Measurements from ENCODE around the gene BBOX1.
"Not testable (repeated sequence)": the region's sequence is repeated elsewhere in the genome, so short reads cannot be mapped to it uniquely, and the experiment has no call there.

The BBOX1 gene, protein sequence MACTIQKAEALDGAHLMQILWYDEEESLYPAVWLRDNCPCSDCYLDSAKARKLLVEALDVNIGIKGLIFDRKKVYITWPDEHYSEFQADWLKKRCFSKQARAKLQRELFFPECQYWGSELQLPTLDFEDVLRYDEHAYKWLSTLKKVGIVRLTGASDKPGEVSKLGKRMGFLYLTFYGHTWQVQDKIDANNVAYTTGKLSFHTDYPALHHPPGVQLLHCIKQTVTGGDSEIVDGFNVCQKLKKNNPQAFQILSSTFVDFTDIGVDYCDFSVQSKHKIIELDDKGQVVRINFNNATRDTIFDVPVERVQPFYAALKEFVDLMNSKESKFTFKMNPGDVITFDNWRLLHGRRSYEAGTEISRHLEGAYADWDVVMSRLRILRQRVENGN

GRCh38 chr11:27040302-27041115 lies at the start of gene BBOX1:
TSS of gene BBOX1 (plus strand) at chr11:27040815. CDS start at chr11:27055431, 14,616 bp downstream.
- DNase-seq: no peak

GRCh38 chr11:26992031-26992541 lies 48.5 kb upstream of the BBOX1 start:
- DNase-seq: no peak

DNA sequence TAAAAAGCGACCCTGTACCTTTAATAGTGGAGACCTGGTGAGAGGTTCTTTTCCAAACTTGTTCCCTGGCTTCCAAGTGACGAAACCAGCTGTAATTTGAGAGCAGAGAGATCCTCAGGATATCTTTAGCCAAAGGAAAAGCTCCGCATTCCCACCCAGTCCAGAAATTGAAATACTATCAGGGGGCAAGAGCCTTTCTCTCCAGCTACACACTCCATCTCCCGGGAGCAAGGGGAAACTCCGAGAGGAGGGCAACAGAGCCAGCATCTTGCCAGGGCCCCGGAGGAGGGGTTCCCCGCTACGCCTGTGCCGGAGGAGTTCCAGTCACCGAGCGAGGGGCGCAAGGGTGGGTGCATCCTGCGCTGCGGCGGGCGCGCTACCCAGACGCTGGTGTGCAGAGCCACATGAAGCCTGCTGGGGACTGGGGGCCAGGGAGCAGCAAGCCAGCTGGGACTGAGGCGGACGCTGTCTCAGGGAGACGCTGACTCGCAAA lies 46.6 kb upstream of the BBOX1 start, which contains the start of gene FIBIN:
TSS of gene FIBIN (plus strand) at position 148 of the 493 bp plus-strand sequence. CDS start 415 bp downstream, outside the sequence.
- DNase-seq: no peak

- DNase-seq: no peak
Observed at GRCh38 chr11:26994631-26995095, 46.0 kb upstream of the BBOX1 start.

- DNase-seq: no peak
Observed at GRCh38 chr11:26995701-26996460, 44.7 kb upstream of the BBOX1 start.

GRCh38 chr11:26997378-26997777 lies 43.2 kb upstream of the BBOX1 start:
- DNase-seq: no peak

- not testable (repeated sequence) for DNase-seq
Observed at GRCh38 chr11:27001136-27001730, 39.4 kb upstream of the BBOX1 start.

- no peak for DNase-seq
Observed at GRCh38 chr11:27002431-27002830, 38.2 kb upstream of the BBOX1 start.

DNA sequence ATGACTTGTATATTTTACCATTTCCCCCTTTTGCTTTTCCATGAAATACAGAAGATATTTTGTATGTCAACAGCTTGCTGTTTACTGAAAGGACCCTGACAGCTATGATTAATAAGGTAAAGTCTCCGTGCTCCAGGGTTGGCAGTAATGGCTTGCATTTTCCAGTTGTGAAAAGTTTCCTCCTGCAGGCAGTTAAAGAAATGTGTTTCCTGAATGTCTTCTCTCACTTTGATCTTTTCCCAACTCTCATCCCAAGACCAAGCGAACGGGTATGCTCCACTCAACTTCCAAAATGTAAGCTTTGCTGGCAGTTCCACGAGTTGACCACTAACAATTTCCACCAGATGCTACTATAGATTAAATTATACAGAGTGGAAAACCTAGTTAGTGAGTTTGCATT lies 37.8 kb upstream of the BBOX1 start:
- no peak for DNase-seq

- no peak for DNase-seq
Observed at GRCh38 chr11:27004103-27004502, 36.5 kb upstream of the BBOX1 start.

- DNase-seq: no peak
Observed at GRCh38 chr11:27008811-27009535, 31.6 kb upstream of the BBOX1 start.

DNA sequence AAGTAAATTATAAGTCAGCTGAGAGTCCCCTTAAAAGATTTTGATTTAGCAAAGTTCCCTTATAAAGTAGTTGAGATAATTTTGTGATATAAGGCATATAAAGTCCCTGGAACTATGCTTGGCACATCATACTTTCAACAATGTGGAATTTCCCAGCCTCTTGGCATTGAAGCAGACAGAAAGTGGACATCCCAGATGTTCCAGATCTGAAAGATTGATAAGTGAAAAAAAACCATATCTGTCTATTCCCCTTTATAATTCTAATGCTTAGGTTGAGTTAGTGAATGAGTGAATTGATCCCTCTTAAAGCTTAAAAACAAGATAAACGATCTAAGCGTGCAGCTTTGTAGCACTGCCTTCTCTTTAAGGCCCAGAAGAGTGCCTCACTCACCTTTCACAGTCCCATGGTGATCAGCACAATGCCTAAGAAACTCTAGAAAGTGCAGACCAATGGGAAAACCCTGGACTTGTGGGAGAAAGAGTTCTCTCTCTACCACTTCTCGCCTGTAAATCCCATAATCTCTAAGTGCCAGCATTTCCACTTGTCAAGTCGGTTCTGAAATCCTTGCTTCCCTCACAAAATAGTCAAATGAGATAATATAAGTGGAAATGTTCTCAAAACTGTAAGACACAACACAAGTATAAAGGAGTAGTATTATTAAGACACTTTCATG lies 28.9 kb upstream of the BBOX1 start:
- DNase-seq: no peak

DNA sequence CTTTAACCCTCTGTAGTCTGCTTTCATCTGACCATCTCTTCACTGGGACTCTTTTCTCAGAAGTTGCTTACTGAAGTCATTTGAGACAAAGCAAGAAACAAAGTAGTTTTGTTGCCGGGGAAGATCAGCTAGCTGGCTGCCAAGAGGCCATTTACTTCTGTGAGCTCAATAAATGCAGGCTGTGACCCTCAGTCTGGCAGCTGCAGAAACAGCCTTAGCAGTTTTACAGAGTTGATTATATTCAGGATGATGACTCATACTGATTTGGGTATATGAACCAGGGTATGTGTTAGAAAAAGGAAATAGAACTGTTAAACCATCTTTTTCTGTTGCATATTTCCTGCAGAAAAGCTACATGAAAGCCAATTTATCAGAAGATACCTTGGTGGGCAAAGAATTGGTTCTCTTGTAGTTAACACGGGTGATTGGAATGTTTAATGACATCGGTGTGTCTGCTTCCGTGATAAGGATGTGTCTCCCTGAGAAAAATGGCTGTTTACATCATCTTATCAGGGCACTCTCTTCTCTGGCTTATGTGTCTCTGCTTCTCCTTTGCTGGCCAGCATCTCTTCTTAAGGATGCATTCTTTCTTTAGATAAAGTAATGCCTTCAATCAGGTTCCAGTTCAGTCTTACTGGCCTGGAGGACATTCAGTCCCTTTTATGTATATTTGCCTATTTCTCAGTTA lies 28.2 kb upstream of the BBOX1 start:
- no peak for DNase-seq

DNA sequence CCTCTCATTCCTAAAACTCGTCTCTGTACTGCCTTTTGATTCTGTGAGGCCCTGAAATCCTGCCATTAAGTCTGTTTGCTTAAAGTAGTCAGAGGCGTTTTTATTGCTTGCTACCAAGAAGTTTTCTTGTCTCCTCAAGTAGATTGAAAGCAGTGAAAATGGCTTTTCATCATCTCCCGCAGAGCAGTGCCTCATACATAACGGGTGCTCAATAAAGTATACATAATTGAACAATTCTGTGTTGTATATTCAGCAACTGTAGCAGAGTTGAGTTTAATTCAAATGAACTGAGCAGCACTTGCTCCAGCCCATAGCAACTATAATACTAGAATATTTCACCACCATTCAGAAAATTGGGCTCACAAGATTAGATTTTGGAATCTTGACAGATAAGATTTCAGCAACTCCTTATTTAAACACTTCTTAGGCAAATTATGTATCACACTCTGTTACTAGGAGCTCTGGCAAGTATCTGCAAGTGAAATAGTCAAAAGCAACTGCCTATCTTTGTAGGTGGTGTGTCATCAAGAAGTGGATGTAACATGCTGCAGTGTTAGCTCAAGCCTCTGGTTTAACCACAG lies 26.7 kb upstream of the BBOX1 start:
- no peak for DNase-seq

DNA sequence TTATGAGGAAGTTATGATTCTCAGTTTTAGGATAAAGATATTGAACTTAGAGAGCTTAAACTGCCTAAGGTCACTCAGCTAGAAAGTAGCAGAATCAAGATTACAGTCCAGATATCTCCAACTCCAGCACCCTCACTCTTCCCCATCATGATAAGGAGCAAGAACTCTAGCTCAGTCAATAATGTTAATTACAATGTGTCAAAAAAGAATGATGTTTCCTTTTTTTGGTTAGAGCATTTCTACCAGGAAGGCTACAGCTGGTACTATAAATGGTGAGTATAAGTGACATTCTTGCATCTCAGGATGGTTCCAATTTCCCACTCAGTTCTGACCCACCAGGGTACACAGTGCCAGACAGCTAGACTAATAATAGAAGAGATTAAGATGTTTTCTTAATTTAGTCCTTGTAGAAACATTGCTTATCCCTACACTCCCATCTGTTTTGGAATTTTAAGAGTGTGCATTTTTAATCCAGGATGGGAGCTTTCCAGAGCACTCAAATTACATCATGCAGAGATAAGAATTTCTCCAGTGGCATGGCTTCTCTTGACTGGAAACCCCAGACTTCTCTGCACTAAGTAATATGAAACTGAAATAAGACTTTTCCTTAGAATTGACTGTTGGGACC lies 21.6 kb upstream of the BBOX1 start:
- DNase-seq: no peak

DNA sequence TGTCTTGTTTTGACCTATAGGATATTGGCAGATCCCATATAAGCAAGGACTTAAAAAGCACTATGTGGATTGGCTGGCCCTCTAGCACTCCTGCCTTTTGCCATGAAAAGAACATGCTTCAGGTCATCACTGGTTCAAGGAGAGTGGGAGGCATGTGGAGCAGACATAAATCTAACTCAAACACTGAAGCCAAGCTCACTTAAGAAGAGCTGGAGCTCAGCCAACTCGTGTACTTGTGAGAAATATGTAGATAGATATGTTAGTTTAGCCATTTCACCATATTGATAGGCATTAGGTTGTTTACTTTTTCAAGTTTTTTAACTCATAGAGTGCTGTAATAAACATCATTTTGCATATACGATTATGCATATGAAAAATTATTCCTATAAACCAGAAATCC lies 19.9 kb upstream of the BBOX1 start:
- DNase-seq: no peak

DNA sequence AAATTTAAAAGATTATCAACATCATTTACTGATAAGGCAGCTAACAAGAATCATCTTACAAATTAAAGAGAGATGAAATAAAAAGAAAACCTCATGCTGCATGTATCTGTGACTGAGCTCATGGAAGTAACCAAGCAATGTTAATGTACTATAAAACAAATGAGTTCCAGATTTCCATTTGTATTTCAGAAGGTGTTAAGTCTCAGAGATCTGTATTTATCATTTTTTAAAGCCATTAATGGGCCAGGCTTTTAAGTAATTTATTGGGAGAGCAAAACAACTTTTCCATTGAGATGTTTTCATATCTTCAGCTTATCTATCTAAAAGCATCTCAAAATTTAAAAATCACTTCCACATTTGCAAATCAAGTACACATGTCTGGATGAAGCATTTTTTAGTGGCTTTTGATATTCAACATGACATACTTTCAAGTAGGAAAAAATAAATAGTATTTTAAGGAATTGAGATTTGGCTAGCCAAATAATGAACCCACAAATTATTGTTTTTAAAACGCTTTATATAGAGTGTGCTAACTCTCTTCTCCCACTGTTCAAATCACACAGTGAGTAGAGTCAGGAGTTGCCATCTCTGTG lies 17.9 kb upstream of the BBOX1 start:
- no peak for DNase-seq

GRCh38 chr11:27024865-27025264 lies 15.8 kb upstream of the BBOX1 start:
- DNase-seq: no peak
